ENCODE data around the gene SMNDC1. TPM values are rescaled to one million over a fixed set of nuclear protein-coding genes. Genes with fewer than 3 reads are reported as not detected.

Gene SMNDC1
- total and polyA plus RNA-seq, 11 donors: 5.2 to 23.1 (median 20.6) TPM

- WGBS, 4 donors: 89 to 92% (median 91%) methylated on average over 6 of the region's 6 CpGs
- H3K9me3 ChIP-seq: peaks cover 0 to 20% (median 9%) of the 10 kb centered on the region in 12 donors
- no peaks in the 10 kb centered on the region for H3K27me3 ChIP-seq
- ATAC-seq (no peak), DNase-seq (no peak)
- TF ChIP-seq, protein P1, sequence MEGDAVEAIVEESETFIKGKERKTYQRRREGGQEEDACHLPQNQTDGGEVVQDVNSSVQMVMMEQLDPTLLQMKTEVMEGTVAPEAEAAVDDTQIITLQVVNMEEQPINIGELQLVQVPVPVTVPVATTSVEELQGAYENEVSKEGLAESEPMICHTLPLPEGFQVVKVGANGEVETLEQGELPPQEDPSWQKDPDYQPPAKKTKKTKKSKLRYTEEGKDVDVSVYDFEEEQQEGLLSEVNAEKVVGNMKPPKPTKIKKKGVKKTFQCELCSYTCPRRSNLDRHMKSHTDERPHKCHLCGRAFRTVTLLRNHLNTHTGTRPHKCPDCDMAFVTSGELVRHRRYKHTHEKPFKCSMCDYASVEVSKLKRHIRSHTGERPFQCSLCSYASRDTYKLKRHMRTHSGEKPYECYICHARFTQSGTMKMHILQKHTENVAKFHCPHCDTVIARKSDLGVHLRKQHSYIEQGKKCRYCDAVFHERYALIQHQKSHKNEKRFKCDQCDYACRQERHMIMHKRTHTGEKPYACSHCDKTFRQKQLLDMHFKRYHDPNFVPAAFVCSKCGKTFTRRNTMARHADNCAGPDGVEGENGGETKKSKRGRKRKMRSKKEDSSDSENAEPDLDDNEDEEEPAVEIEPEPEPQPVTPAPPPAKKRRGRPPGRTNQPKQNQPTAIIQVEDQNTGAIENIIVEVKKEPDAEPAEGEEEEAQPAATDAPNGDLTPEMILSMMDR (IDR thresholded peaks at IDR 0.05): no peak
- no peak for TF ChIP-seq POLR2A (IDR thresholded peaks at IDR 0.05)
- no peaks in the 10 kb centered on the region for H3K36me3 ChIP-seq
- no peak overlapping the region for H3K27ac ChIP-seq
- H3K4me1 ChIP-seq: peaks cover 0 to 2% (median 0%) of the 10 kb centered on the region in 12 donors
- no peak overlapping the region for H3K4me3 ChIP-seq
- intact Hi-C loops (cut with DNase I): loop anchor here in 1 of 10 donors (10.0 kb wide), 1 partner anchor 104 kb away; no protein-coding TSS in a partner anchor
Measured at GRCh38 chr10:110330675-110331074, 26.0 kb upstream of the SMNDC1 start.

DNA sequence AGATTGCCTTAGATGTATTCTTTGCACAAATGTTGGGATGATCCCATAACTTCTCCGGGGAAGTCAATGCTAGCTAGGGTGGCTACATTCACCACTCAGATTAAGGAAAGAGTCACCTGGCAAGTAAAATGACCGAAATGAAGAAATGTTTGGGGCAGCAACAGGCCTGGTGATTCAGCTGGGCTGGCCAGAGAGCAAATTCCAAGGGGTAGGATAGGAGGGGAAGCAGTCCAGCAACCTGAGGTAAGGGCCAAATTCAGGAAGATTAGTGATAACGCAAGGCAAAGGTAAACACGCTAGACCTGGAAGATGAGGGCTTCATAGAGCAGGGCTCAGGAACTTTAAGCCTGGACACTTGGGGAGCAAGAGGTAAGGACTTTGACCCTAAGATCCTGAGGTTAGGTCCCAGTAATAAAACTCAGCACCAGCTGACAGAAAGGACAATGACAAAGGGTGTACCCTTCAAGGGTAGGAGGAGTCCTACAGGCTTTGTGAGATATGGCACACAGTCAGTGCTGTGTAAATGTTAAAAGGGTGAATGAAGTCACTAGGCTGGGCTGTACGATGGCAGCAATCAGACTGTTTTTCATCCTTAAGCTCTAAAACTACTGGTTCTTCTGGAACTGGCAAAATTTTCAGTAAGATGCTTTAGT, 22.7 kb upstream of the SMNDC1 start:
- Histone ChIP-seq H3K4me1 (no peaks in the 10 kb centered on the region), H3K36me3 (no peaks in the 10 kb centered on the region), H3K27me3 (peaks cover 0 to 3% (median 0%) of the 10 kb centered on the region in 9 donors), H3K9me3 (peaks cover 0 to 20% (median 9%) of the 10 kb centered on the region in 12 donors), H3K27ac (no peak overlapping the region), H3K4me3 (no peak overlapping the region)
- intact Hi-C loops (cut with DNase I): no loop called here
- no peak for DNase-seq
- 90 to 94% (median 93%) methylated on average over 5 of the region's 5 CpGs for WGBS, 4 donors
- no peak for ATAC-seq
- no peak for TF ChIP-seq POLR2A (IDR thresholded peaks at IDR 0.05)
- TF ChIP-seq, protein P1 (IDR thresholded peaks at IDR 0.05): no peak

- Histone ChIP-seq H3K27ac (no peak overlapping the region), H3K9me3 (peaks cover 0 to 28% (median 13%) of the 10 kb centered on the region in 12 donors), H3K4me3 (no peak overlapping the region), H3K36me3 (no peaks in the 10 kb centered on the region), H3K27me3 (peaks cover 0 to 3% (median 0%) of the 10 kb centered on the region in 9 donors), H3K4me1 (no peaks in the 10 kb centered on the region)
- no peak for TF ChIP-seq POLR2A (IDR thresholded peaks at IDR 0.05)
- TF ChIP-seq, protein P1 (IDR thresholded peaks at IDR 0.05): no peak
- ATAC-seq (no peak), DNase-seq (no peak)
- intact Hi-C loops (cut with DNase I): no loop called here
- 77 to 85% (median 83%) methylated on average over 4 of the region's 4 CpGs for WGBS, 4 donors
Measured at GRCh38 chr10:110326351-110327032, 21.8 kb upstream of the SMNDC1 start.

GRCh38 chr10:110324805-110325280, 20.1 kb upstream of the SMNDC1 start:
- no peaks in the 10 kb centered on the region for H3K4me1 ChIP-seq
- no peaks in the 10 kb centered on the region for H3K36me3 ChIP-seq
- 39 to 58% (median 46%) methylated on average over 3 of the region's 3 CpGs for WGBS, 4 donors
- intact Hi-C loops (cut with DNase I): no loop called here
- H3K27ac ChIP-seq: no peak overlapping the region
- peaks cover 0 to 25% (median 7%) of the 10 kb centered on the region in 12 donors for H3K9me3 ChIP-seq
- H3K4me3 ChIP-seq: no peak overlapping the region
- peaks cover 0 to 3% (median 0%) of the 10 kb centered on the region in 9 donors for H3K27me3 ChIP-seq
- no peak for ATAC-seq
- no peak for TF ChIP-seq POLR2A (IDR thresholded peaks at IDR 0.05)
- TF ChIP-seq, protein P1 (IDR thresholded peaks at IDR 0.05): no peak
- no peak for DNase-seq

All from heart left ventricle (tissue), 16 donors.